ENCODE measurements around the gene PANK2. TPM values are rescaled to one million over a fixed set of nuclear protein-coding genes. Genes with fewer than 3 reads are reported as not detected.
"Not testable (repeated sequence)": the region's sequence is repeated elsewhere in the genome, so short reads cannot be mapped to it uniquely, and the experiment has no call there.

PANK2 gene
- total and polyA plus RNA-seq, 10 of the 15 experiments (the other 5 are each of a cell fraction or from before 2014, with no cell fraction given): 13.2 to 43.4 (median 33.3) TPM

DNA sequence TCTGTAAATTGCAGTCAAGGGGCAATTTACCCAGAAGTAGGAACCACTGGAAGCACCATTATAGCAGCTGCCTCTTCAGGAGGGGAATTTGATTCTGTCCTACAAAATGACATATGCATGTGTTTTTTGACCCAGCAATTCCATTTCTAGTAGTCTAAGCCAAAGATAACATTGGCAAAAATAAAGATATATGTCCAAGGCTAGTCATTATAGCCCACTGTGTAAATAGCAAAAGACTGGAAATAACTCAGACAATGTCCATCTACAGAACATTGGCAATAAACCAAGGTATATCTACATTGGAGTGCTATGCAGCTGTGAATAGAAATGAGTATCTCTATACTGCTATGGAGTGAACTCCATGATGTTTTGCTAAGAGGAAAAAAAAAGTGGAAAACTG lies 12.5 kb upstream of the PANK2 start (continued):
- TF ChIP-seq, protein P1, sequence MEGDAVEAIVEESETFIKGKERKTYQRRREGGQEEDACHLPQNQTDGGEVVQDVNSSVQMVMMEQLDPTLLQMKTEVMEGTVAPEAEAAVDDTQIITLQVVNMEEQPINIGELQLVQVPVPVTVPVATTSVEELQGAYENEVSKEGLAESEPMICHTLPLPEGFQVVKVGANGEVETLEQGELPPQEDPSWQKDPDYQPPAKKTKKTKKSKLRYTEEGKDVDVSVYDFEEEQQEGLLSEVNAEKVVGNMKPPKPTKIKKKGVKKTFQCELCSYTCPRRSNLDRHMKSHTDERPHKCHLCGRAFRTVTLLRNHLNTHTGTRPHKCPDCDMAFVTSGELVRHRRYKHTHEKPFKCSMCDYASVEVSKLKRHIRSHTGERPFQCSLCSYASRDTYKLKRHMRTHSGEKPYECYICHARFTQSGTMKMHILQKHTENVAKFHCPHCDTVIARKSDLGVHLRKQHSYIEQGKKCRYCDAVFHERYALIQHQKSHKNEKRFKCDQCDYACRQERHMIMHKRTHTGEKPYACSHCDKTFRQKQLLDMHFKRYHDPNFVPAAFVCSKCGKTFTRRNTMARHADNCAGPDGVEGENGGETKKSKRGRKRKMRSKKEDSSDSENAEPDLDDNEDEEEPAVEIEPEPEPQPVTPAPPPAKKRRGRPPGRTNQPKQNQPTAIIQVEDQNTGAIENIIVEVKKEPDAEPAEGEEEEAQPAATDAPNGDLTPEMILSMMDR (IDR thresholded peaks at IDR 0.05 in 2 of 3, conservative IDR thresholded peaks at IDR 0.05 in 1 of 3; ENCODE audit: control insufficient read depth in 2 of 3, extremely low read depth in 1 of 3, insufficient read depth in 1 of 3, low read depth in 3 of 3, low read length in 3 of 3): no peak
- TF ChIP-seq NBN (IDR thresholded peaks at IDR 0.05) (no peak), RAD51 (IDR thresholded peaks at IDR 0.05) (no peak)

DNA sequence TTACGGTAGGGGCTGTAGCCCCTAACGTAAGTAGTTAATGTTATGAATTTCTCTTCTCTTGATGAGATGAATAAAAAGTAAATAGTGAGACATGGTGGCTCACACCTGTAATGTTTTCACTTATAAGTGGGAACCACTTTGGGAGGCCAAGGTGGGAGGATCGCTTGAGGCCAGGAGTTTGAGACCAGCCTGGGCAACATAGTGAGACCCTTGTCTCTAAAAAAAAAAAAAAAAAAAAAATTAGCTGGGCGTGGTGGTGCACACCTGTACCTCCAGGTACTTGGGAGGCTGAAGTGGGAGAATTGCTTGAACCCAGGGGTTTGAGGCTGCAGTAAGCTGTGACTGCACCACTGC lies 10.3 kb upstream of the PANK2 start:
- DNase-seq (ENCODE audit: low read depth, low spot score); POLR2A ChIA-PET; H2AFZ ChIP-seq (ENCODE audit: control insufficient read depth, low read depth, low read length); H3K4me2 ChIP-seq (ENCODE audit: control insufficient read depth, insufficient read depth); H3K27ac ChIP-seq (ENCODE audit: control insufficient read depth, insufficient read depth); H4K20me1 ChIP-seq (ENCODE audit: control insufficient read depth, insufficient read depth); H3K9ac ChIP-seq (ENCODE audit: control insufficient read depth, insufficient read depth, low read length); H3K9me3 ChIP-seq (replicated peaks; ENCODE audit: control insufficient read depth, insufficient read depth, low read length); intact Hi-C loops (cut with micrococcal nuclease; ENCODE audit: unreplicated experiment); RAD21 ChIA-PET (ENCODE audit: unreplicated experiment); H3K79me2 ChIP-seq (ENCODE audit: control insufficient read depth, insufficient read depth, low read length); H3K36me3 ChIP-seq (ENCODE audit: control insufficient read depth in 2 of 2, insufficient read depth in 2 of 2, low read length in 1 of 2); H3K4me1 ChIP-seq (ENCODE audit: control insufficient read depth, insufficient read depth, low read length); H3K27me3 ChIP-seq (replicated peaks in 1 of 2; ENCODE audit: control insufficient read depth in 2 of 2, insufficient read depth in 2 of 2, low read length in 1 of 2); ATAC-seq; in situ Hi-C loops (cut with MboI); BruUV-seq (replicated peaks); FAIRE-seq; H3K4me3 ChIP-seq: not testable (repeated sequence)
- WGBS (ENCODE audit: insufficient coverage, insufficient replicate concordance, low lambda C conversion rate, missing lambda C conversion rate): 100% methylated on average over 4 of the region's 4 CpGs
- ChIA-PET SMC1A (ENCODE audit: uncharacterized antibody, unreplicated experiment) (interaction anchor here (1.2 kb wide), 3 partner anchors 12 to 99 kb away, joined by 3 to 5 read pairs (median 4); no protein-coding TSS in a partner anchor), CTCF (interaction anchor here (0.6 to 1.6 kb wide), 2 partner anchors 193 to 228 kb away, joined by 4 to 6 read pairs; no protein-coding TSS in a partner anchor)

DNA sequence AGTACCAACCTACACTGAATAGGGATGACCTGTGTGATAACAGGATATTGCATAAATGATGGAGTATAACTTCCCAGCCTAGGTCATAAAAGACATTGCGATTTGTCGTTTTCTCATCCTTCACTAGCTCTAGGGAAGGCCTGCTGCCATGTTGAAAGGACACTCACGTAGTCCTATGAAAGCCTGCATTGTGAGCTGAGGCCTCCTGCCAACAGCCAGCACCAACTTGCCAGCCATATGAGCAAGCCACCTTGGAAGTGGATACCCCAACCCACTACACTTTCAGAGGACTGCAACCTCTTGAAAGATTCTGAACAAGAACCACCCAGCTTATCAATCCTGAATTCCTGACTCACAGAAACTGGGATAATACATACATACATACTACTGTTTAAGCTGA lies 3.5 kb upstream of the PANK2 start:
- CTCF ChIA-PET: interaction anchor here (5.0 kb wide), 1 partner anchor 199 kb away, joined by 22 read pairs; no protein-coding TSS in a partner anchor
- no peak overlapping the region for H3K4me2 ChIP-seq (ENCODE audit: control insufficient read depth, insufficient read depth)
- SMC1A ChIA-PET (ENCODE audit: uncharacterized antibody, unreplicated experiment): interaction anchor here (0.5 to 1.5 kb wide), 6 partner anchors 31 to 238 kb away, joined by 3 to 6 read pairs (median 4); no protein-coding TSS in a partner anchor
- FAIRE-seq (no peak), DNase-seq (ENCODE audit: low read depth, low spot score) (no peak), ATAC-seq (no peak)
- H3K9me3 ChIP-seq (replicated peaks; ENCODE audit: control insufficient read depth, insufficient read depth, low read length): no peaks in the 10 kb centered on the region
- 0 out of 2 replicates have a peak, but pooled peaks cover 3% of the 10 kb centered on the region for H4K20me1 ChIP-seq (ENCODE audit: control insufficient read depth, insufficient read depth)
- no TSS peak for BruUV-seq (replicated peaks)
- no peak overlapping the region for H3K9ac ChIP-seq (ENCODE audit: control insufficient read depth, insufficient read depth, low read length)
- no peaks in the 10 kb centered on the region for H3K36me3 ChIP-seq (ENCODE audit: control insufficient read depth in 2 of 2, insufficient read depth in 2 of 2, low read length in 1 of 2)
- H3K79me2 ChIP-seq (ENCODE audit: control insufficient read depth, insufficient read depth, low read length): peaks cover 32% of the 10 kb centered on the region
- POLR2A ChIA-PET: no interaction called here
- H2AFZ ChIP-seq (ENCODE audit: control insufficient read depth, low read depth, low read length): no peak overlapping the region
- no peak overlapping the region for H3K4me3 ChIP-seq
- H3K4me1 ChIP-seq (ENCODE audit: control insufficient read depth, insufficient read depth, low read length): peaks cover 8% of the 10 kb centered on the region
- RAD21 ChIA-PET (ENCODE audit: unreplicated experiment): no interaction called here
- intact Hi-C loops (cut with micrococcal nuclease; ENCODE audit: unreplicated experiment) (no loop called here), in situ Hi-C loops (cut with MboI) (no loop called here)
- WGBS (ENCODE audit: insufficient coverage, insufficient replicate concordance, low lambda C conversion rate, missing lambda C conversion rate): 96% methylated on average over 3 of the region's 3 CpGs
- H3K27me3 ChIP-seq (replicated peaks in 1 of 2; ENCODE audit: control insufficient read depth in 2 of 2, insufficient read depth in 2 of 2, low read length in 1 of 2): no peaks in the 10 kb centered on the region
- H3K27ac ChIP-seq (ENCODE audit: control insufficient read depth, insufficient read depth): no peak overlapping the region
- TF ChIP-seq, protein P2, sequence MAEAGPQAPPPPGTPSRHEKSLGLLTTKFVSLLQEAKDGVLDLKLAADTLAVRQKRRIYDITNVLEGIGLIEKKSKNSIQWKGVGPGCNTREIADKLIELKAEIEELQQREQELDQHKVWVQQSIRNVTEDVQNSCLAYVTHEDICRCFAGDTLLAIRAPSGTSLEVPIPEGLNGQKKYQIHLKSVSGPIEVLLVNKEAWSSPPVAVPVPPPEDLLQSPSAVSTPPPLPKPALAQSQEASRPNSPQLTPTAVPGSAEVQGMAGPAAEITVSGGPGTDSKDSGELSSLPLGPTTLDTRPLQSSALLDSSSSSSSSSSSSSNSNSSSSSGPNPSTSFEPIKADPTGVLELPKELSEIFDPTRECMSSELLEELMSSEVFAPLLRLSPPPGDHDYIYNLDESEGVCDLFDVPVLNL (IDR thresholded peaks at IDR 0.05; ENCODE audit: low read depth, low read length): no peak
- TF ChIP-seq CBFB (IDR thresholded peaks at IDR 0.05; ENCODE audit: low read depth): no peak
- no peak for TF ChIP-seq SIN3A (IDR thresholded peaks at IDR 0.05; ENCODE audit: low read depth, low read length)
- TF ChIP-seq IKZF1 (conservative IDR thresholded peaks at IDR 0.05): no peak
- TF ChIP-seq JUNB (IDR thresholded peaks at IDR 0.05): no peak
- TF ChIP-seq, protein P3, sequence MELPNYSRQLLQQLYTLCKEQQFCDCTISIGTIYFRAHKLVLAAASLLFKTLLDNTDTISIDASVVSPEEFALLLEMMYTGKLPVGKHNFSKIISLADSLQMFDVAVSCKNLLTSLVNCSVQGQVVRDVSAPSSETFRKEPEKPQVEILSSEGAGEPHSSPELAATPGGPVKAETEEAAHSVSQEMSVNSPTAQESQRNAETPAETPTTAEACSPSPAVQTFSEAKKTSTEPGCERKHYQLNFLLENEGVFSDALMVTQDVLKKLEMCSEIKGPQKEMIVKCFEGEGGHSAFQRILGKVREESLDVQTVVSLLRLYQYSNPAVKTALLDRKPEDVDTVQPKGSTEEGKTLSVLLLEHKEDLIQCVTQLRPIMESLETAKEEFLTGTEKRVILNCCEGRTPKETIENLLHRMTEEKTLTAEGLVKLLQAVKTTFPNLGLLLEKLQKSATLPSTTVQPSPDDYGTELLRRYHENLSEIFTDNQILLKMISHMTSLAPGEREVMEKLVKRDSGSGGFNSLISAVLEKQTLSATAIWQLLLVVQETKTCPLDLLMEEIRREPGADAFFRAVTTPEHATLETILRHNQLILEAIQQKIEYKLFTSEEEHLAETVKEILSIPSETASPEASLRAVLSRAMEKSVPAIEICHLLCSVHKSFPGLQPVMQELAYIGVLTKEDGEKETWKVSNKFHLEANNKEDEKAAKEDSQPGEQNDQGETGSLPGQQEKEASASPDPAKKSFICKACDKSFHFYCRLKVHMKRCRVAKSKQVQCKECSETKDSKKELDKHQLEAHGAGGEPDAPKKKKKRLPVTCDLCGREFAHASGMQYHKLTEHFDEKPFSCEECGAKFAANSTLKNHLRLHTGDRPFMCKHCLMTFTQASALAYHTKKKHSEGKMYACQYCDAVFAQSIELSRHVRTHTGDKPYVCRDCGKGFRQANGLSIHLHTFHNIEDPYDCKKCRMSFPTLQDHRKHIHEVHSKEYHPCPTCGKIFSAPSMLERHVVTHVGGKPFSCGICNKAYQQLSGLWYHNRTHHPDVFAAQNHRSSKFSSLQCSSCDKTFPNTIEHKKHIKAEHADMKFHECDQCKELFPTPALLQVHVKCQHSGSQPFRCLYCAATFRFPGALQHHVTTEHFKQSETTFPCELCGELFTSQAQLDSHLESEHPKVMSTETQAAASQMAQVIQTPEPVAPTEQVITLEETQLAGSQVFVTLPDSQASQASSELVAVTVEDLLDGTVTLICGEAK (IDR thresholded peaks at IDR 0.05; ENCODE audit: borderline replicate concordance): no peak
- TF ChIP-seq RAD51 (IDR thresholded peaks at IDR 0.05): no peak

Data from GM12878 (cell line).